HG03354 (cell line): Measurements from ENCODE around the gene RFC4.

Experiments used
- ATAC-seq: cut with Tn5 transposase; IDR thresholded peaks from one replicate; pipeline ENCODE4 v1.9.1; 2021; ENCODE audit warnings: mild to moderate bottlenecking; ENCODE audit not compliant: unreplicated experiment, poor library complexity, severe bottlenecking

RFC4 gene

GRCh38 chr3:186789554-186790260 lies 16.6 kb downstream of the RFC4 start:
- no peak for ATAC-seq

DNA sequence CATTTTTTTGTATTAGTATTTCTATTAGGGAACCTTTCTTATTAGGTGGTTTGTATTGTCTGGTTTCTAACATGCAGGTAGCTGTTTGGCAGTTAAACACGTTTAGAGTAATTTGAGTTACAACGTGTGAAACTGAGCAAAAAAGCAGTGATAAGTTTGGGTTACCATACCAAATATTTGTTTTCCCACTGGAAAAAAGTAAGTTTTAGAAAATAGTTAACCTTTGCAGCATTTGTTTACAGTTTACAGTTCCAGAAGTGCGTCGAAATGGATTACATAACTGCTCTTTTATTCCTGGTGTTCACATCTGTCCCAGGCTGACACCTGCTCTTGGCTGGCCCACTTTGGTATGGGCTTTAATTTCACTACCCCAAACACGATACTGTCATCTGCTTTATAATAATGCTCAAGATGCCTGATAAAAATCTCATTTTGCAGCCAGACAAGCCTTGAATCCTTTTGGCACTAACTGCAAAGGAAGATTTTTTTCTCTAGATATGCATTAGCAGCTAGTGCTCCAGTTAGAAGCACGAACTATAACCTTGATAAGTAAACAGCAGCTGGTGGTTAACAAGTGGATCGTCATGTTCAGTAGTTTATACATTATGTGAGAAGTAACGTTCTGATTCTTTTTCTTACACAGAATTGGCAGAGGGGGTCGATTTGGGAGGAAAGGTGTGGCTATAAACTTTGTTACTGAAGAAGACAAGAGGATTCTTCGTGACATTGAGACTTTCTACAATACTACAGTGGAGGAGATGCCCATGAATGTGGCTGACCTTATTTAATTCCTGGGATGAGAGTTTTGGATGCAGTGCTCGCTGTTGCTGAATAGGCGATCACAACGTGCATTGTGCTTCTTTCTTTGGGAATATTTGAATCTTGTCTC lies 17.6 kb downstream of the RFC4 start:
- no peak for ATAC-seq

DNA sequence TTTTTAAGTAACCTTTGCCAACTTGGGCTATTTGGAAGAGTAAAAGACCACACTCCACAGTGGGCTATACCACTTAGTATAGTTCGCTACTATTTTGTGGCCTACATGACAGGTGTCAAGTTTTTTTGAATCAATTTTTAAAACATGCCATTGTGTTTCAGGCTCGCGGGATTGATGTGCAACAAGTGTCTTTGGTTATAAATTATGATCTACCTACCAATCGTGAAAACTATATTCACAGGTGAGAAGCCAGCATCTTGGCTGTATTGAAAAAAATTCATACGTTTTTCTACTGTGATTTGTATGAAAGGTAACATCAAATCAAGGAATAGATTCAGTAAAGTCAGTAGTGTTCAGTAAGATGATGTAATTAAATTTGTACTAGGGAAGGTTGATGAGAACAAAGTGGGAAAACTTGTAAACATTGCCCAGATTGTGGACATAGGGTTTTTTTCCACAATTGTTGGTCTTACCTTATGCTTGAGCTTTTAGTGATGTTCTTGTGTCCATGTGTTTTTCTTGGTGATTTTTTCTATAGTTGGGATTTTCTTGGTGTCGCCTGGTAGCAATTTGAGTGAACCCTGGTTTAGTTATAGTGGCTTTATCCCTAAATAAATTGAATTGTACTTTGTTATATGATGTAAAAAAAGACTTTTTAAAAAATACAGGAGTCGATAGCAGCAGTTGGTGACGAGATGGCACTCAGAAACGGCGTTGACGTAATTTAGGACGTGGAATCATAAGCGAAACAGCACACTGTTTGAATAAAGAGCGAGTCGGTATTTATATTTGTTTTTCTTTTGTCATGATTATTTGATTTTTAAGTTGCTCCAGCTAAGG lies 18.4 kb downstream of the RFC4 start:
- ATAC-seq, result no peak

GRCh38 chr3:186786922-186787321 lies 19.4 kb downstream of the RFC4 start:
- ATAC-seq, result no peak

GRCh38 chr3:186785495-186786018 lies 20.7 kb downstream of the RFC4 start:
- ATAC-seq, result no peak

GRCh38 chr3:186784820-186785494 lies 21.3 kb downstream of the RFC4 start:
- no peak for ATAC-seq

DNA sequence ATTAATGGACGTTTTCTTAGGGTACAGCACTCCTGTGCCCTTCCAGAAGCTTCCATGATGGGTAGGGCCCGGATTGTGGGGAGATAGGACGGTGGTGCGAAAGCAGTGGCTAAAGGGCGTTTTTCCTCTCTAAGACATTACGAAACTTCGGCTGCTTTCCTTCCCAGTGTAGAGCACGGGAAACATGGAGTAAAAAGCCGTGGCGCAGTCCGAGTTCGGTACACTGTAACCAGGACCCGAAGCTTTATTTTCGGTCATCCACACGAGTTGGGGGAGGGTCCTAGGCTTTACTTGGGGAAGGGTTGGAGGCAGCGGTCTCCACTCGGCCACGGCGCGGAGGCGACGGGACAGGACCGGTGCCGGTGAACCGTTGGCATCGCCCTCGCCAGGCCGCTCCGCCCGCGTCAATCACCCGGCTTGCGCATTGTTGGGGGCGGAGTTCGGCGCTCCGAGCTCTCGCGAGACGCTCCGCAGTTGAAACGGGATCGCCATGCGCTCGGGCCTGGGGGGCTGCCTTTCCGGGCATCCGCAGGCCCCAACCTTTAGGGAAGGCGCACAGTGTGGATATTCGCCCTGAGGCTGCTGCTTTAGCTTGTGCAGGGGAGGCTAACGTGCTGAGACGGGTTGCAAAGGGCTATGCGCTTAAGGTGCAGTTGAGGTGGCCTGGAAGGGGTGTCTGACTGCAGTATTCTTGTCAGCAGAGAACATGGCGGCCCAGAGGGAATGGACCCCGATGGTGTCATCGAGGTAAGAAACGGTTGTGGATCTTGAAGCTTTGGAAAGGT lies 22.4 kb downstream of the RFC4 start:
- ATAC-seq, result peak; percentile 76

GRCh38 chr3:186783058-186783730 lies 23.1 kb downstream of the RFC4 start, which contains the start of gene EIF4A2:
Gene EIF4A2, plus strand, starts transcription at chr3:186783577. Its CDS starts 34 bp downstream, at chr3:186783611.
- ATAC-seq, result peak; percentile 71

- peak; percentile 36 for ATAC-seq
Observed at GRCh38 chr3:186782542-186783057, 23.7 kb downstream of the RFC4 start.

DNA sequence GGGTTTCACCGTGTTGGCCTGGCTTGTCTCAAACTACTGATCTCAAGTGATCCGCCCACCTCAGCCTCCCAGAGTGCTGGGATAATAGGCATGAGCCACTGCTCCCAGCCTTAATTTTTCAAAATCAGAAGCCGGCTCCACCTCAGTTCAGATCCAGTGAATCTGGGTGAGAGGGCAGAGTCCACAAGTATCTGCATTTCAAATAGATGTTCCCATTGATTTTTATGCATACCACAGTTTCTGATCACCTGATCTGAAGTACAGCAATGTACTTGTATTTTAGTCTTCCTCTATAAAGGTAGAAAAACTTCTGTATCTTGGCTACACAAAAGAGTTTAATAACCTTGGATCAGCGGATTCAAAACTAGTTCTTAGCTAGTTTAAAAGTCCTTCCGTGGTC lies 27.1 kb downstream of the RFC4 start:
- no peak for ATAC-seq

DNA sequence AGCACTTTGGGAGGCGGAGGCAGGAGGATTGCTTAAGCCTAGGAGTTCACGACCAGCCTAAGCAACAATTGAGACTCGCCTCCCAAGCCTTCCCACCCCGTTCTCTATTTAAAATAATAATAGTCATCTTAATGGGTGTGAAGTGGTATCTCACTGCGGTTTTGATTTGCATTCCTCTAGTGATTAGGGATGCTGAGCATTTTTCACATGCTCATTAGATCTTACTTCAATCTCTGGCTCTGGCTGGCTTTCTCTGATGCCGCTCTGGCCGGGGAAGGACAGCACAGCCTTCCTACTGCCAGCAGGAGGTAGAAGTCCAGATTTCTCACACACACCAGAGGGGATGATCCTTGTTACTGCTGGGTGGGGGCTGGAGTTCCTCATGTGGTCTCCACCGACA lies 30.3 kb downstream of the RFC4 start:
- ATAC-seq, result no peak

DNA sequence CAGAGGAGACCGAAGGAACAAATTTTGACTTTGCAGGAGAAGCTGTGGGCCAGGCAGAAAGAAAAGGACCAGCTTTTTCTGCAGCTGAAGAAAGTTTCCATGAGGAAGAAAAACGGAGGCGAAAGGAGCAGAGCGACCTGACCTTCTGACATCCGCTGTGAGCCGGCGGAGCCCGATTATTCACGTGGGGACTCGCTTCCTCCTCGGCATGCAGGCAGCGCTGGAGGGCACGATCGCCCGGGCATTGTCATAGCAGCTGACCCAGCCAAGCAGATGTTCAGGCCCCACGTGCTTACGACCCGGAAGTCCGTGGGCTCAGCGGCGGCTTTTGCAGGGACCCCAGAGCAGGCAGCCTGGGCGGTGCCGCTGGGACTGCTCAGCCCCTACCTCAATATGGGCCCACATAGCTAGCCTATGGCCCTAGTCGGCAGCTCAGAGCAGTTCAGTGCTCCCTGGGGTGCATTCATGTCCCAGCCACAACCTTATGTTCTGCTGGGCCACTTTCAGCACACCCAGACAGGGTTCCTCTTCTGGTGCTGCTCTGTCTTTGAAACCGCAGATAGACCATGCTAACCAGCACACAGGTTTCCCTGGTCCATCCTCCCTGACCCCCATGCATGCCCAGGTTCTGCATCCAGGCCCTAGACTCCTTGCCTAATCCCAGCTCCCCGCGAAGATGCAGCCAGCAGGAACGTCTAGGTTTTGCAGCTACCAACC lies 33.4 kb downstream of the RFC4 start:
- peak; percentile 95 for ATAC-seq

DNA sequence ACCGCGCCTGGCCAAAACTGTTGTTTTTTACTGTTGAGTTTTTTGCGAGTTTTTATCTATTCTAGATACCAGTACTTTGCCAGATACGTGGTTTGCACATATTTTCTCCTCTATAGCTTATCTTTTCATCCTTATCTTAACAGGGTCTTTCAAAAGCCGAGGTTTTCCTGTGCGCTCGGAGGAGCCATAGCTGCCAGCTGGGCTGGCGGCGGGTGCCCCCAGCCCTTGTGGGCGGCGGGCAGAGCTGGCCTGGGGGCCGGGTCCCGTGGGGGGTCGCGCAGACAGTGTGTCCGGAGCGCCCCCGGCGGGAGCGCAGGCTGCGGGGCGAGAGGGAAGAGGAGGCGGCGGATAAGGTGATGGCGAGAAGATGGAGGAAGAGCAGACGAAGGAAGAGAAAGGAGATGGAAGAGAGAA lies 34.0 kb downstream of the RFC4 start:
- ATAC-seq, result peak; percentile 25

DNA sequence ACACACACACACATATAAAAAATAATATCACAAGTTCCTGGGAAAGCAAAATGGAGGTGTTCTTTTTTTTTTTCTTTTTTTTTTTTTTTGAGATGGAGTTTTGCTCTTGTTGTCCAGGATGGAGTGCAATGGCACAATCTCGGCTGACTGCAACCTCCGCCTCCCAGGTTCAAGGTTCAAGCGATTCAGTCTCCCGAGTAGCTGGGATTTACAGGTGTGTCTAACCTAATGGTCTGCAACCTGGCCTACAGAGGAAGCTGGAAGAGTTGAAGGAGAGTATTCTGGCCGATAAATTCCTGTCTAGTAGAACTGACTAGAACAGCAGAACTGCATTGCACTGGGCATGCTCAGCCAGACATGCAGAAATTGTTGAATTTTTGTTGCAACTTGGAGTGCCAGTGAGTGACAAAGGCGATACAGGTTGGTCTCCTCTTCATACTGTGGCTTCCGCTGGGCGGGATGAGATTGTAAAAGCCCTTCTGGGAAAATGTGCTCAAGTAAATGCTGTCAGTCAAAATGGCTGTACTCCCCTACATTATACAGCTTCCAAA lies 45.3 kb downstream of the RFC4 start:
- ATAC-seq, result no peak

DNA sequence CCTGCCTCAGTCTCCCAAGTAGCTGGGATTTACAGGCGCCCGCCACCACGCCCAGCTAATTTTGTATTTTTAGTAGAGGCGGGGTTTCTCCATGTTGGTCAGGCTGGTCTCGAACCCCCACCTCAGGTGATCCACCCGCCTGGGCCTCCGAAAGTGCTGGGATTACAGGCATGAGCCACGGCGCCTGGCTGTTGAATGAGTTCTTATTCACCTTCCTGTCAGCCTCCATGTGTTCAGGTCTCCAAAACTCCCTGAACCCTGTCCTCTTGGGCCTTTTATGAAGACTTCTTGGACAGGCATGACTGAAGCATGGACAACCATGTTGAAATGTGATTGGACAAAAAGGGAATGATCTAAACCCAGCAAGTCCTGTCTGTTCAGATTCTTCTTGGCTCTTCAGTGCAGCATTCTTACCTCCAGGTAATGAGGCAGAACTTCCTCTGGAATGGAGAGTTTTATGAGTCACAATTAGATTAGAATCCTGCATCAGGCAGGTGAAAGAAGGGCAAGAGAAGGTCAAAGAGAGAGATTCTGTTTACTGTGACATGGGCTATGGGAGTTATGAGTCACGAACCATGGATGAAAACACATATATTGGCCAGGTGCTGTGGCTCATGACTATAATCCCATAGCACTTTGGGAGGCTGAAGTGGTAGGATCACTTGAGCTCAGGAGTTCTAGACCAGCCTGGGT lies 46.0 kb downstream of the RFC4 start:
- ATAC-seq, result no peak

DNA sequence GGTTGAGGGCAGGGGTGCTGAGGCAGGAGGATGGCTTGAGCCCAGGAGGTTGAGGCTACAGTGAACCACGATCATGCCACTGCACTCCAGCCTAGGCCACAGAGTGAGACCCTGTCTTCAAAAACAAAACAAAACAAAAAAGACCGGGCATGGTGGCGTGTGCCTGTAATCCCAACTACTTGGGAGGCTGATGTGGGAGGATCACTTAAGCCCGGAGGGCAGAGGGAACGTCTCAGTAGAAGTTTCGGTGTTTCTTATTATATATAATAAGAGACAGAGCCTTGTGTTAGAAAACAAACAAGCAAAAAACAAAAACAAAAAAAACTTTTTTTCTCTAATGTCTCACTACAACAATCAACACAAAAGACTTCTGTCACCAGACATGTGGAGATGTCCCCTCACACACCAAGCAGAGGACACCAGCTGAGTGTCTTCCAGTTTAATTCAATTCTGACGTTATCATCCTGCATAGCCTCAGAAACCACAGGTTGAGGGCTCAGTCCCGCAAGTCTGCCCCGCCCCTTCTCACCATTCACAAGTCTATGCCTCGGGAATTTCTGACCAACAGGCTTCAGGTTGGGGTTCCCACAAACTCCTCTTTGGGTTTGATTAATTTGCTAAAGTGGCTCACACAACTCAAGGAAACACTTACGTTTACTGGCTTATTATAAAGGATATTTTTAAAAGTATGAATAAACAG lies 46.9 kb downstream of the RFC4 start:
- ATAC-seq, result no peak
